Lung microvascular endothelial cell (primary cell): ENCODE results near the gene COL18A1. TPM values are rescaled to one million over a fixed set of nuclear protein-coding genes. Genes with fewer than 3 reads are reported as not detected.
"Not testable (repeated sequence)": the region's sequence is repeated elsewhere in the genome, so short reads cannot be mapped to it uniquely, and the experiment has no call there.

Experiments used
- DNase-seq, 2 donors: peaks; one replicate each; pipeline versions ENCODE4 v3.0.0 to v3.0.0-alpha.2; 2010; ENCODE audit warnings: low read depth in 2 of 2
- total RNA-seq: library from RNA; depleted of rRNA; stranded (reverse); fragments of >200 nt; gene quantifications from 2 replicates; pipeline ENCODE4 v1.2.1, GENCODE V29; 2014

COL18A1 gene
- total RNA-seq, 1 donor from 2014 or later, result 139 TPM

- no peak for DNase-seq
Measured at GRCh38 chr21:45367402-45368351, 37.3 kb upstream of the COL18A1 start.

- DNase-seq, result not testable (repeated sequence)
Measured at GRCh38 chr21:45369018-45369417, 35.9 kb upstream of the COL18A1 start.

GRCh38 chr21:45370575-45370974, 34.4 kb upstream of the COL18A1 start:
- no peak for DNase-seq

- no peak for DNase-seq
Measured at GRCh38 chr21:45371081-45371480, 33.9 kb upstream of the COL18A1 start.

- no peak for DNase-seq
Measured at GRCh38 chr21:45371655-45372054, 33.3 kb upstream of the COL18A1 start.

GRCh38 chr21:45372732-45373355, 32.1 kb upstream of the COL18A1 start:
- no peak for DNase-seq

GRCh38 chr21:45373991-45374816, 30.8 kb upstream of the COL18A1 start:
- peak in 1 of 2 donors; percentile 54 for DNase-seq

- DNase-seq, result no peak
Measured at GRCh38 chr21:45374826-45375455, 30.0 kb upstream of the COL18A1 start.

GRCh38 chr21:45376459-45377324, 28.3 kb upstream of the COL18A1 start:
- no peak for DNase-seq

GRCh38 chr21:45377325-45377709, 27.6 kb upstream of the COL18A1 start:
- no peak for DNase-seq

GRCh38 chr21:45377866-45378257, 27.1 kb upstream of the COL18A1 start:
- DNase-seq, result no peak

- peak in 1 of 2 donors; percentile 34 for DNase-seq
Measured at GRCh38 chr21:45378258-45378966, 26.6 kb upstream of the COL18A1 start.

GRCh38 chr21:45379171-45379900, 25.6 kb upstream of the COL18A1 start:
- peak in 1 of 2 donors; percentile 34 for DNase-seq

- no peak for DNase-seq
Measured at GRCh38 chr21:45379901-45380330, 25.0 kb upstream of the COL18A1 start.

GRCh38 chr21:45380566-45380965, 24.4 kb upstream of the COL18A1 start:
- no peak for DNase-seq

GRCh38 chr21:45381036-45381787, 23.8 kb upstream of the COL18A1 start:
- DNase-seq, result no peak

GRCh38 chr21:45381865-45382696, 22.9 kb upstream of the COL18A1 start:
- no peak for DNase-seq

GRCh38 chr21:45382697-45382997, 22.3 kb upstream of the COL18A1 start:
- no peak for DNase-seq
